GM21576 (cell line): ENCODE measurements around the gene KRT34.
"Not testable (repeated sequence)": the region's sequence is repeated elsewhere in the genome, so short reads cannot be mapped to it uniquely, and the experiment has no call there.

Experiments used
- ATAC-seq: cut with Tn5 transposase; IDR thresholded peaks from one replicate; pipeline ENCODE4 v1.9.1; 2021; ENCODE audit warnings: mild to moderate bottlenecking, moderate library complexity; ENCODE audit not compliant: unreplicated experiment

Gene KRT34

GRCh38 chr17:41381943-41382342 is at the start of gene KRT34:
Gene KRT34, minus strand, starts transcription at chr17:41382306. Its CDS starts 60 bp downstream, at chr17:41382246.
- not testable (repeated sequence) for ATAC-seq

- ATAC-seq: not testable (repeated sequence)
These were observed 48.3 kb upstream of the KRT34 start for GRCh38 chr17:41430376-41430775.

- ATAC-seq: no peak
These were observed 47.6 kb upstream of the KRT34 start for GRCh38 chr17:41429667-41430066.

GRCh38 chr17:41428591-41429291 is 46.6 kb upstream of the KRT34 start:
- no peak for ATAC-seq

- no peak for ATAC-seq
These were observed 42.1 kb upstream of the KRT34 start, which contains the start of gene KRT37 for GRCh38 chr17:41424111-41424635. Gene KRT37, minus strand, starts transcription at chr17:41424585. Its CDS starts 62 bp downstream, at chr17:41424523.

- ATAC-seq: not testable (repeated sequence)
These were observed 40.5 kb upstream of the KRT34 start for GRCh38 chr17:41422586-41422985.

GRCh38 chr17:41421617-41422016 is 39.5 kb upstream of the KRT34 start:
- ATAC-seq: no peak

GRCh38 chr17:41421116-41421515 is 39.0 kb upstream of the KRT34 start:
- no peak for ATAC-seq

GRCh38 chr17:41420134-41420533 is 38.0 kb upstream of the KRT34 start:
- ATAC-seq: no peak

GRCh38 chr17:41419716-41420115 is 37.6 kb upstream of the KRT34 start:
- ATAC-seq: no peak

GRCh38 chr17:41418116-41418860 is 36.2 kb upstream of the KRT34 start:
- no peak for ATAC-seq

- ATAC-seq: no peak
These were observed 35.5 kb upstream of the KRT34 start for GRCh38 chr17:41417576-41418015.

GRCh38 chr17:41417127-41417526 is 35.0 kb upstream of the KRT34 start:
- ATAC-seq: no peak

GRCh38 chr17:41416479-41416878 is 34.4 kb upstream of the KRT34 start:
- ATAC-seq: no peak

- no peak for ATAC-seq
These were observed 33.8 kb upstream of the KRT34 start for GRCh38 chr17:41415833-41416335.

- no peak for ATAC-seq
These were observed 33.3 kb upstream of the KRT34 start for GRCh38 chr17:41415411-41415810.

- ATAC-seq: no peak
These were observed 31.9 kb upstream of the KRT34 start for GRCh38 chr17:41413982-41414381.

- ATAC-seq: no peak
These were observed 31.3 kb upstream of the KRT34 start for GRCh38 chr17:41413353-41413957.

GRCh38 chr17:41411072-41411840 is 29.1 kb upstream of the KRT34 start:
- ATAC-seq: no peak

- no peak for ATAC-seq
These were observed 25.1 kb upstream of the KRT34 start for GRCh38 chr17:41407226-41407625.
